SU-DHL-6 (cell line): ENCODE results near the gene GTF3C1.

Experiments used
- CTCF ChIP-seq: fragments of 200-600 bp; sonication (generic); IDR thresholded peaks from one replicate; pipeline ENCODE4 v1.5.1; 2017; ENCODE audit warnings: antibody characterized with exemption, mild to moderate bottlenecking, low read length, moderate library complexity; ENCODE audit not compliant: insufficient read depth, poor library complexity, severe bottlenecking
- EZH2phosphoT487 ChIP-seq: fragments of 200-600 bp; sonication (generic), shearing (Covaris generic); conservative IDR thresholded peaks from 2 replicates; pipeline ENCODE4 v1.6.1; 2018; ENCODE audit warnings: mild to moderate bottlenecking, antibody characterized with exemption, low read length, moderate library complexity, mixed read lengths

GRCh38 chr16:27595475-27595874 is 45.8 kb upstream of the GTF3C1 start:
- TF ChIP-seq EZH2phosphoT487: no peak
- no peak for TF ChIP-seq CTCF
